Measurements from ENCODE around the gene BTNL2. TPM values are rescaled to one million over a fixed set of nuclear protein-coding genes. Genes with fewer than 3 reads are reported as not detected.

The BTNL2 gene
- total and polyA plus RNA-seq, 9 of the 15 experiments (the other 6 are each of a cell fraction or from before 2014, with no cell fraction given), result not detected

GRCh38 chr6:32432050-32432450 lies 25.1 kb upstream of the BTNL2 start (continued):
- peak; percentile 74; the same call in 1 of the 2 replicates for TF ChIP-seq REST (IDR thresholded peaks at IDR 0.05; ENCODE audit: borderline replicate concordance)
- TF ChIP-seq REST (CRISPR knock-in tag; IDR thresholded peaks at IDR 0.05; ENCODE audit: low read depth), result no peak
- TF ChIP-seq CTCF (IDR thresholded peaks at IDR 0.05 in 2 of 3, conservative IDR thresholded peaks at IDR 0.05 in 1 of 3; ENCODE audit: insufficient read depth in 2 of 3, low read depth in 1 of 3, low read length in 3 of 3), result peak in 2 of 3 experiments; percentile 30 to 72; a peak in 3 of 6 replicates
